Skeletal muscle satellite cell (primary cell): ENCODE data around the gene CUX1.

ENCODE experiments used
- H3K27me3 ChIP-seq: 2 replicates; pipeline ENCODE4 v1.7.0; 2013; ENCODE audit warnings: low read length; ENCODE audit not compliant: control insufficient read depth, insufficient read depth
- H3K36me3 ChIP-seq: 2 replicates; pipeline ENCODE4 v1.7.0; 2013; ENCODE audit warnings: mild to moderate bottlenecking, control low read depth, low read length; ENCODE audit not compliant: insufficient read depth
- H3K4me1 ChIP-seq: 2 replicates; pipeline ENCODE4 v1.7.0; 2013; ENCODE audit warnings: low read length; ENCODE audit not compliant: control insufficient read depth, insufficient read depth
- H3K4me2 ChIP-seq: 2 replicates; pipeline ENCODE4 v1.7.0; 2013; ENCODE audit warnings: mild to moderate bottlenecking, low read length
- H3K4me3 ChIP-seq: 2 replicates; pipeline ENCODE4 v1.7.0; 2013; ENCODE audit warnings: low read length
- H3K9ac ChIP-seq: 2 replicates; pipeline ENCODE4 v1.7.0; 2013; ENCODE audit warnings: mild to moderate bottlenecking, low read depth, low read length, moderate library complexity
- H3K9me3 ChIP-seq: replicated peaks from 2 replicates; pipeline ENCODE4 v1.7.0; 2013; ENCODE audit warnings: mild to moderate bottlenecking, control low read depth, low read length

CUX1 gene

DNA sequence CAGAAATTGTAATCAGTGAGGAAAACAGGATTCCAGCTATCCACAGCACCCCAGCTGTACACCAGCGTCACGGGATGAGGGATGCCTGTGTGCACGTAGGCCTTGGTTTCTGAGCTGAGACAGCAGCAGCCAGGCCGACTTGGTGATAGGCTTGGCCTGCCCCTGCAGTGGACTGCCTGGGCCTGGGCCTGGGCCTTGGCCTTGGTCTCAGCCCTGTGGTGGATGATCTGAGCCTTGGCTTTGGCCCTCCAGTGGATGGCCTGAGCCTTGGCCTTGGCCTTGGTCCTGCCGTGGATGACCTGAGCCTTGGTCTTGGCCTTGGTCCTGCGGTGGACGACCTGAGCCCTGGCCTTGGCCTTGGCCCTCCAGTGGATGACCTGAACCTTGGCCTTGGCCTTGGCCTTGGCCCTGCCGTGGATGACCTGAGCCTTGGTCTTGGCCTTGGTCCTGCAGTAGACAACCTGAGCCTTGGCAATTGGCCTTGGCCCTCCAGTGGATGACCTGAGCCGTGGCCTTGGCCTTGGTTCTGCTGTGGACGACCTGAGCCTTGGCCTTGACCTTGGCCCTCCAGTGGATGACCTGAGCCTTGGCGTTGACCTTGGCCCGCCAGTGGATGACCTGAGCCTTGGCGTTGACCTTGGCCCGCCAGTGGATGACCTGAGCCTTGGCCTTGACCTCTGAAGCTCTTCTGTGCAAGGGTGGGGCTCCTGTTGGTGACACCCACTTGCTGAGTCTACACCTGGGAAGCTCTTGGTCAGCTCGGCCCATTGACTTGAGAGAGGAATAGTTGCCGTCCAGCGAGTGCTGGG lies 93.8 kb downstream of the CUX1 start:
- no peak overlapping the region for H3K4me2 ChIP-seq
- H3K9me3 ChIP-seq: no peaks in the 10 kb centered on the region
- H3K36me3 ChIP-seq: peaks cover 2% of the 10 kb centered on the region
- no peak overlapping the region for H3K9ac ChIP-seq
- H3K27me3 ChIP-seq: no peaks in the 10 kb centered on the region
- H3K4me1 ChIP-seq: peaks cover 12% of the 10 kb centered on the region
- no peak overlapping the region for H3K4me3 ChIP-seq

DNA sequence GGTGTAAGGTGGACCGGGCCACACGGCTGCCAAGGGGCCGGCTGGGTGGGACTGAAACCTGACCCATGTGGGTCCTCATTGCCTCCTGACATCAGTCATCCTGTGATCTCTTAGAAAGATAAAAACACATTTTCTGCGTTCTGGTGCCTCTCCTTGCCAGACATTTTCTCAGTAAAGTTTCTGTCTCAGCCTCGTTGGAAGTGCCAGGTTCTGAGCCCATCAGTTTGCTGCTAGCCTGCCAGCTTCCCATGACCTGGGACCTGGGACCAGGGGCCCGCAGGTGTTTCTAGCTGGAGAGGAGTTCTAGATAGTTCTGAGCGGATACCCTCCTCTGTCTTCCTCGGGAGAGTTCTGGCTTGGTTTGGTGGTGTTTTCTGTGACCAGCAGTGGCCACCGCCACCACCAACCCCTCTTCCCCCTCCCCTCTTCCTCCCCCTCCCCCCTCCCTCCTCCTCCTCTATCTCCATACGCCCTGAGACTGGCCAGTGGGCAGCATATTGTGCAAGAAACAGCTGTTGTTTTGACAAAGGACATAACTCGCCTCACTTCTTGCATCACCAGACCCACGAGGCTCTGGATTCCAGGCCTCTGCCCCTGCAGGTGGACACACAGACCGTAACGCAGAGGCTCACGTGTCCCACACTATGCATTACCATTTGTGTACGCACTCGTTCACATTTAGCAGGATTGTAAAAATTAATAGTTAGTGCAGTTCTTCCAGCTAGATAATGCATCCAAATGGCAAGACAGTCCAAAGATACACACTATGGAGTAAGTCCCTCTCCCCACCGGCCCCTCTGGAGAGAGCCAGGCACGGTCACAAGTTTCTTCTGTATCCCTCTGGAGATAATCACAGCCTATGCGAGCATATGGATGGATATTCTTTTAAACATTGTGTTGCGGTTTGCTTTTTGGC lies 94.6 kb downstream of the CUX1 start:
- Histone ChIP-seq H3K4me2 (no peak overlapping the region), H3K4me1 (peaks cover 12% of the 10 kb centered on the region), H3K9ac (no peak overlapping the region), H3K4me3 (no peak overlapping the region), H3K9me3 (no peaks in the 10 kb centered on the region), H3K36me3 (peaks cover 9% of the 10 kb centered on the region), H3K27me3 (no peaks in the 10 kb centered on the region)

DNA sequence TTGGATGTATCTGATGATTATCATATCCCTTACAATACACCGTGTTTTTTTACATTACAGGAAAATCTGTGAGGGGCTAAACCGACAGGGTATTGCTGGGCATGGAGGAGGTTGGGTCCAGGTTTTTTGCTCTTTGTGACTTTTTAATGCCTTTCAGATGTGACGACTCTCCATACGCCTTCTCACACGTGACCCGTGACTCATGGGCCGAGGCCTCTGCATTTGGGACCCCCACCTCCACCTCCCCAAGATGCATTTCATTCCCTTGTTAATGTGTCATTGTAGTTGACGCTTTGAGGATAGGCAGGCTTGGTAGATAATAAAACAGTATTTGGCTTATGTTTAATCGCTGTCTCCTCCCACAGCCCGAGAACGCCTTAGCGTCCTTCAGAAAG lies 95.3 kb downstream of the CUX1 start:
- Histone ChIP-seq H3K4me1 (peaks cover 12% of the 10 kb centered on the region), H3K4me3 (no peak overlapping the region), H3K9ac (no peak overlapping the region), H3K36me3 (peaks cover 14% of the 10 kb centered on the region), H3K27me3 (no peaks in the 10 kb centered on the region), H3K9me3 (no peaks in the 10 kb centered on the region), H3K4me2 (no peak overlapping the region)

GRCh38 chr7:101913247-101913721 lies 95.9 kb downstream of the CUX1 start:
- peaks cover 12% of the 10 kb centered on the region for H3K4me1 ChIP-seq
- peaks cover 18% of the 10 kb centered on the region for H3K36me3 ChIP-seq
- no peak overlapping the region for H3K4me2 ChIP-seq
- no peaks in the 10 kb centered on the region for H3K9me3 ChIP-seq
- H3K27me3 ChIP-seq: no peaks in the 10 kb centered on the region
- H3K4me3 ChIP-seq: no peak overlapping the region
- no peak overlapping the region for H3K9ac ChIP-seq

DNA sequence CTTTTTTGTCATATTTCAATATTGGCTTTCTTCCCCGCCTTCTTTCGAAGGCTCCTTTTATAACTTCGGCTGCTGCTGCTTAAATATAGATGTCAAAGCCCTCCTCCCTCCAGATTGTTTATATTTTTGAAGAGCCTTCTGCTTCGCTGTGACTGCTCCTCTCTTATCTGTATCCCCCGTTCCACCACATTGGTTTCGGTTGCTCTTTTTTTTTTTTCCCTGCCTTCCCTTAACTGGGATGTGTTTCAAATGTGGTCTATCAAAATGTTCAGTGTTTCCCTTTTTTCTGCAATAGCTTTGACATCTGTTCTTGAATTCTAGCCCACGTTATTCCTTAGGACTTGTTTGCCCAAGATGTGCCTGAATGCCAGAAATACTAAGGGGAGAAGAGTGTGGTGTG lies 96.4 kb downstream of the CUX1 start:
- H3K27me3 ChIP-seq: no peaks in the 10 kb centered on the region
- peaks cover 12% of the 10 kb centered on the region for H3K4me1 ChIP-seq
- no peak overlapping the region for H3K4me3 ChIP-seq
- no peak overlapping the region for H3K9ac ChIP-seq
- peaks cover 20% of the 10 kb centered on the region for H3K36me3 ChIP-seq
- H3K9me3 ChIP-seq: no peaks in the 10 kb centered on the region
- no peak overlapping the region for H3K4me2 ChIP-seq

DNA sequence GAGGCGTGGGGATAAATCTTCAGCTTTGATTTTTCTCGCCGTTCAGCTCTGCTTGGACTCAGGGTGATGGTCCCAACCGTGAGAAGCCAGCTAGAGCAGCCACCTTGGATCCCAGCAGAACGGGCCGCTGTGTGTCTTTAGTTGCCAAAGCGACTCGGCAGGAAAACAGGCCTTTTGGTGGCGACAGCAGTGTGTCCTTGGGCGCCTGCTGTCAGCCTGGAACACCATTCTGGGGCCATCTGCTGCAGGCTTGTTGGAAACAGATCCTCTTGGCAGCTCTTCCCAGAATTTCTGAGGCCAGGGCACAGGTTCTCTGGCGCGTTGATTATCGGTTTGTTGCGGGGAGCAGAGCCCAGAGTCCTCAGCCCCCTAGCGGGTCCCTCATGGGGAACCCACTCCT lies 97.6 kb downstream of the CUX1 start:
- no peak overlapping the region for H3K4me3 ChIP-seq
- H3K9me3 ChIP-seq: no peaks in the 10 kb centered on the region
- peaks cover 12% of the 10 kb centered on the region for H3K4me1 ChIP-seq
- peaks cover 29% of the 10 kb centered on the region for H3K36me3 ChIP-seq
- no peak overlapping the region for H3K4me2 ChIP-seq
- no peaks in the 10 kb centered on the region for H3K27me3 ChIP-seq
- H3K9ac ChIP-seq: no peak overlapping the region

GRCh38 chr7:101916041-101916800 lies 98.8 kb downstream of the CUX1 start:
- Histone ChIP-seq H3K4me3 (no peak overlapping the region), H3K4me2 (no peak overlapping the region), H3K4me1 (peaks cover 12% of the 10 kb centered on the region), H3K9me3 (no peaks in the 10 kb centered on the region), H3K36me3 (peaks cover 29% of the 10 kb centered on the region), H3K27me3 (no peaks in the 10 kb centered on the region), H3K9ac (no peak overlapping the region)

DNA sequence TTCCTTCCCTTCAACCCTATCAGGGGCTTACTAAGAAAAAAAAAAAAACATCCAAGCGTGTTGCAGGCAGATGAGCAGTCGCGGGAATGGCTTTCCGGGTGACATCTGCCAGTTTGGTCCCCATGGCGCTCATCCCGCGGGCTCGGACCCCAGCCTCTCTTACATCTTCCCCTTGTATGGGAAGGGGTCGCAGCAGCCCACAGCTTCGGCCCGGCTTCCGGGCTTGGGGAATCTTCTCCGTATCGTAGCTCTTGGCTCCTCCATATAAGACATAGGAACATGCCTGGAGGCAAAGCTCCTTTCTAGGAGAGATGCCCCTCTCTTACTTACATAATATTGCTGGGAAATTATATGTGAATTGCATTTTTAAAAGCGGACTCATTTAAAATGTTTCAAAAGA lies 99.5 kb downstream of the CUX1 start:
- Histone ChIP-seq H3K36me3 (peaks cover 29% of the 10 kb centered on the region), H3K4me3 (no peak overlapping the region), H3K4me1 (peaks cover 10% of the 10 kb centered on the region), H3K4me2 (no peak overlapping the region), H3K9ac (no peak overlapping the region), H3K27me3 (no peaks in the 10 kb centered on the region), H3K9me3 (no peaks in the 10 kb centered on the region)

GRCh38 chr7:101917566-101917965 lies 100.1 kb downstream of the CUX1 start:
- Histone ChIP-seq H3K4me2 (no peak overlapping the region), H3K27me3 (no peaks in the 10 kb centered on the region)

DNA sequence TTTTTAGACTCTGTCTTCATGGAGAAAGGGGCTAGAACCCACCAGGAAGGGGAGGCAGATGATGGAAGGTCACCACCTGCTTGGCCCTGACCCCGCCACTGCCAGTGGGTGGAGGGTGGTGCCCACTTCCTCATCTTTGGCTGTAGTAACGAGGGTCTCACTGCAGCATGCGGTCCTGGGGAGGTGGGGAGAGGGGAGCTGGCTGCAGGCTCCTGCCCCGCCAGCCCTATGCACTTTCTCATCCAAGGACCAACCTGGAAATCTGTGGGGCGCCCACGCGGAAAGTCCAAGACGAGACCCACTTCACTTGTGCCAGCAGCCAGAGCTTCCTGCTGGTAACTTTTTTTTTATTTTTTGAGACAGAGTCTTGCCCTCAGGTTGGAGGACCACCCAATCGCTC lies 101.0 kb downstream of the CUX1 start:
- H3K9ac ChIP-seq: no peak overlapping the region
- H3K36me3 ChIP-seq: peaks cover 29% of the 10 kb centered on the region
- no peak overlapping the region for H3K4me3 ChIP-seq
- peaks cover 1% of the 10 kb centered on the region for H3K4me1 ChIP-seq
- H3K9me3 ChIP-seq: no peaks in the 10 kb centered on the region
- H3K27me3 ChIP-seq: no peaks in the 10 kb centered on the region
- no peak overlapping the region for H3K4me2 ChIP-seq

More at GRCh38 chr7:101917566-101917965, 100.1 kb downstream of the CUX1 start:
- Histone ChIP-seq H3K9ac (no peak overlapping the region), H3K4me1 (peaks cover 4% of the 10 kb centered on the region), H3K4me3 (no peak overlapping the region), H3K9me3 (no peaks in the 10 kb centered on the region), H3K36me3 (peaks cover 29% of the 10 kb centered on the region)
